Neural crest cell (in vitro differentiated cells): ENCODE data around the gene ARHGEF25. TPM values are rescaled to one million over a fixed set of nuclear protein-coding genes. Genes with fewer than 3 reads are reported as not detected.
"Not testable (repeated sequence)": the region's sequence is repeated elsewhere in the genome, so short reads cannot be mapped to it uniquely, and the experiment has no call there.

Experiments used
- DNase-seq: peaks from one replicate; pipeline ENCODE4 v3.0.0; 2021; ENCODE audit warnings: low read depth, mixed read lengths, low spot score
- H3K27ac Mint-ChIP-seq: one replicate; pipeline ENCODE4 v1.8.0; 2021; ENCODE audit warnings: mild to moderate bottlenecking, mixed read lengths; ENCODE audit not compliant: unreplicated experiment
- H3K27me3 Mint-ChIP-seq: 2 replicates; pipeline ENCODE4 v1.8.0; 2021; ENCODE audit warnings: low read depth, mild to moderate bottlenecking, mixed read lengths
- H3K36me3 Mint-ChIP-seq: 2 replicates; pipeline ENCODE4 v1.8.0; 2021; ENCODE audit warnings: low read depth, mild to moderate bottlenecking, mixed read lengths
- H3K4me1 Mint-ChIP-seq: 2 replicates; pipeline ENCODE4 v1.8.0; 2021; ENCODE audit warnings: mixed read lengths
- H3K4me3 Mint-ChIP-seq: one replicate; pipeline ENCODE4 v1.8.0; 2021; ENCODE audit warnings: mild to moderate bottlenecking, mixed read lengths
- H3K9me3 Mint-ChIP-seq: 2 replicates; pipeline ENCODE4 v1.8.0; 2021; ENCODE audit warnings: mixed read lengths
- CTCF ChIP-seq: fragments of 200-600 bp; sonication (generic); conservative IDR thresholded peaks from 2 replicates; pipeline ENCODE4 v1.5.0; 2021; ENCODE audit warnings: antibody characterized with exemption, mild to moderate bottlenecking
- long read RNA-seq: library from polyadenylated mRNA; unstranded; transcript quantifications from one replicate; pipeline ENCODE4 v2.0.0, GENCODE V29; 2020
- total RNA-seq: library from RNA; stranded (reverse); gene quantifications from 2 replicates; pipeline ENCODE4 v1.2.1, GENCODE V29; 2021

ARHGEF25 gene
- 41.2 and 43.8 TPM in 2 replicates for total RNA-seq
- long read RNA-seq, result 0 reads

- H3K27me3 Mint-ChIP-seq, result peaks cover 6% of the 10 kb centered on the region
- peaks cover 33% of the 10 kb centered on the region for H3K4me1 Mint-ChIP-seq
- peaks cover 17% of the 10 kb centered on the region for H3K36me3 Mint-ChIP-seq
- H3K27ac Mint-ChIP-seq, result peak within 1 kb of the TSS; percentile 27
- peak within 1 kb of the TSS; percentile 94 for H3K4me3 Mint-ChIP-seq
- H3K9me3 Mint-ChIP-seq, result no peaks in the 10 kb centered on the region
- no peak for TF ChIP-seq CTCF
- peak; percentile 70 for DNase-seq
These were observed at the start of gene ARHGEF25 for GRCh38 chr12:57611108-57611826. Gene ARHGEF25 (plus strand): TSS chr12:57611435. CDS start chr12:57611895, 460 bp downstream.

GRCh38 chr12:57563358-57563757 is 47.9 kb upstream of the ARHGEF25 start:
- H3K4me1 Mint-ChIP-seq, result no peaks in the 10 kb centered on the region
- H3K36me3 Mint-ChIP-seq, result peaks cover 6% of the 10 kb centered on the region
- DNase-seq, result no peak
- TF ChIP-seq CTCF, result no peak
- H3K9me3 Mint-ChIP-seq, result no peaks in the 10 kb centered on the region
- H3K4me3 Mint-ChIP-seq, result no peak overlapping the region
- no peak overlapping the region for H3K27ac Mint-ChIP-seq
- peaks cover 25% of the 10 kb centered on the region for H3K27me3 Mint-ChIP-seq

GRCh38 chr12:57564178-57564740 is 47.0 kb upstream of the ARHGEF25 start:
- Mint-ChIP-seq H3K4me3 (no peak overlapping the region), H3K36me3 (peaks cover 9% of the 10 kb centered on the region), H3K9me3 (no peaks in the 10 kb centered on the region), H3K27ac (no peak overlapping the region), H3K4me1 (no peaks in the 10 kb centered on the region), H3K27me3 (peaks cover 25% of the 10 kb centered on the region)
- DNase-seq, result no peak
- TF ChIP-seq CTCF, result no peak

GRCh38 chr12:57568838-57569237 is 42.4 kb upstream of the ARHGEF25 start:
- H3K4me1 Mint-ChIP-seq, result no peaks in the 10 kb centered on the region
- no peak overlapping the region for H3K27ac Mint-ChIP-seq
- H3K27me3 Mint-ChIP-seq, result peaks cover 9% of the 10 kb centered on the region
- no peak overlapping the region for H3K4me3 Mint-ChIP-seq
- no peaks in the 10 kb centered on the region for H3K9me3 Mint-ChIP-seq
- peaks cover 9% of the 10 kb centered on the region for H3K36me3 Mint-ChIP-seq
- no peak for TF ChIP-seq CTCF
- DNase-seq, result no peak

- Mint-ChIP-seq H3K9me3 (no peaks in the 10 kb centered on the region), H3K27ac (peak overlapping the region; percentile 63), H3K4me3 (no peak overlapping the region), H3K36me3 (peaks cover 3% of the 10 kb centered on the region), H3K4me1 (no peaks in the 10 kb centered on the region), H3K27me3 (peaks cover under 1% of the 10 kb centered on the region)
- no peak for TF ChIP-seq CTCF
- no peak for DNase-seq
These were observed 41.4 kb upstream of the ARHGEF25 start for GRCh38 chr12:57569858-57570257.

- not testable (repeated sequence) for H3K27me3 Mint-ChIP-seq, H3K36me3 Mint-ChIP-seq, DNase-seq, H3K9me3 Mint-ChIP-seq, H3K27ac Mint-ChIP-seq, H3K4me1 Mint-ChIP-seq, H3K4me3 Mint-ChIP-seq
These were observed 40.8 kb upstream of the ARHGEF25 start for GRCh38 chr12:57570438-57570837.
